GM21825 (cell line): ENCODE measurements around the gene PNMA1.
A peak's percentile ranks its signal among the peaks of the same experiment; 100 is the strongest.

ENCODE experiments used
- ATAC-seq: cut with Tn5 transposase; IDR thresholded peaks from one replicate; pipeline ENCODE4 v1.9.1; 2021; ENCODE audit warnings: mild to moderate bottlenecking, moderate library complexity; ENCODE audit not compliant: unreplicated experiment

PNMA1 gene

GRCh38 chr14:73713803-73714655, at the start of gene PNMA1:
Gene PNMA1 (minus strand): TSS chr14:73714384. CDS start chr14:73713639, 745 bp downstream.
- ATAC-seq, result peak; percentile 58

GRCh38 chr14:73763396-73763795, 49.2 kb upstream of the PNMA1 start:
- no peak for ATAC-seq

- ATAC-seq, result peak; percentile 17
These were observed 48.2 kb upstream of the PNMA1 start for GRCh38 chr14:73762375-73762822.

- no peak for ATAC-seq
These were observed 47.6 kb upstream of the PNMA1 start for GRCh38 chr14:73761618-73762355.

- ATAC-seq, result peak; percentile 1
These were observed 46.7 kb upstream of the PNMA1 start for GRCh38 chr14:73760598-73761586.

GRCh38 chr14:73759714-73760597, 45.8 kb upstream of the PNMA1 start:
- ATAC-seq, result peak; percentile 41

GRCh38 chr14:73759183-73759713, 45.1 kb upstream of the PNMA1 start:
- no peak for ATAC-seq

- ATAC-seq, result no peak
These were observed 44.4 kb upstream of the PNMA1 start for GRCh38 chr14:73758392-73759182.

- no peak for ATAC-seq
These were observed 43.8 kb upstream of the PNMA1 start for GRCh38 chr14:73757876-73758391.

- ATAC-seq, result no peak
These were observed 43.2 kb upstream of the PNMA1 start for GRCh38 chr14:73757381-73757780.

GRCh38 chr14:73755434-73756014, 41.3 kb upstream of the PNMA1 start:
- no peak for ATAC-seq

GRCh38 chr14:73754911-73755360, 40.8 kb upstream of the PNMA1 start:
- ATAC-seq, result no peak

GRCh38 chr14:73753887-73754795, 40.0 kb upstream of the PNMA1 start:
- peak; percentile 32 for ATAC-seq

GRCh38 chr14:73753124-73753886, 39.1 kb upstream of the PNMA1 start:
- no peak for ATAC-seq

- no peak for ATAC-seq
These were observed 38.3 kb upstream of the PNMA1 start for GRCh38 chr14:73752297-73752992.
